ENCODE measurements around the gene ANKUB1.
A peak's percentile ranks its signal among the peaks of the same experiment; 100 is the strongest.

Gene ANKUB1

DNA sequence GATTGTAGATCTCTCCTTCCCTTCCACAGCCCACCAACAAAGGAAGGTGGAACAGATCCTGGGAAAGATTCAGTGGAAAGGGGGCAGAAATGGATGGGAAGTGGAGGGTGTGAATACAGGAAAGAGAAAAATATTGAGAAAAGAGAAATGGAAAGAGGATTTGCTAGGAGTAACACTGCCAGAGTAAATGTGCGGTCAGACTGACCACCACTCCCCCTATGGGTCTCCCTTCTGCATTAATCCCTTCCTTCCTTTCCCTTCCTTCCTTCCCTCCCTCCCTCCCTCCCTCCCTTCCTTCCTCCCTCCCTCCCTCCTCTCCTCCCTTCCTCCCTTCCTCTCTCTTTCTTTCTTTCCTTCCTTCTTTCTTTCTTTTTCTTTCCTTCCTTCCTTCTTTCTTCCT lies 28.1 kb downstream of the ANKUB1 start:
- DNase-seq (ENCODE audit: extremely low read depth, low read depth): no peak
- TF ChIP-seq, protein P1, sequence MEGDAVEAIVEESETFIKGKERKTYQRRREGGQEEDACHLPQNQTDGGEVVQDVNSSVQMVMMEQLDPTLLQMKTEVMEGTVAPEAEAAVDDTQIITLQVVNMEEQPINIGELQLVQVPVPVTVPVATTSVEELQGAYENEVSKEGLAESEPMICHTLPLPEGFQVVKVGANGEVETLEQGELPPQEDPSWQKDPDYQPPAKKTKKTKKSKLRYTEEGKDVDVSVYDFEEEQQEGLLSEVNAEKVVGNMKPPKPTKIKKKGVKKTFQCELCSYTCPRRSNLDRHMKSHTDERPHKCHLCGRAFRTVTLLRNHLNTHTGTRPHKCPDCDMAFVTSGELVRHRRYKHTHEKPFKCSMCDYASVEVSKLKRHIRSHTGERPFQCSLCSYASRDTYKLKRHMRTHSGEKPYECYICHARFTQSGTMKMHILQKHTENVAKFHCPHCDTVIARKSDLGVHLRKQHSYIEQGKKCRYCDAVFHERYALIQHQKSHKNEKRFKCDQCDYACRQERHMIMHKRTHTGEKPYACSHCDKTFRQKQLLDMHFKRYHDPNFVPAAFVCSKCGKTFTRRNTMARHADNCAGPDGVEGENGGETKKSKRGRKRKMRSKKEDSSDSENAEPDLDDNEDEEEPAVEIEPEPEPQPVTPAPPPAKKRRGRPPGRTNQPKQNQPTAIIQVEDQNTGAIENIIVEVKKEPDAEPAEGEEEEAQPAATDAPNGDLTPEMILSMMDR (IDR thresholded peaks at IDR 0.05; ENCODE audit: low read depth, low read length): no peak

- no peak for DNase-seq (ENCODE audit: extremely low read depth, low read depth)
- TF ChIP-seq, protein P1 (IDR thresholded peaks at IDR 0.05; ENCODE audit: low read depth, low read length): no peak
These were observed 28.7 kb downstream of the ANKUB1 start for GRCh38 chr3:149763565-149764195.

DNA sequence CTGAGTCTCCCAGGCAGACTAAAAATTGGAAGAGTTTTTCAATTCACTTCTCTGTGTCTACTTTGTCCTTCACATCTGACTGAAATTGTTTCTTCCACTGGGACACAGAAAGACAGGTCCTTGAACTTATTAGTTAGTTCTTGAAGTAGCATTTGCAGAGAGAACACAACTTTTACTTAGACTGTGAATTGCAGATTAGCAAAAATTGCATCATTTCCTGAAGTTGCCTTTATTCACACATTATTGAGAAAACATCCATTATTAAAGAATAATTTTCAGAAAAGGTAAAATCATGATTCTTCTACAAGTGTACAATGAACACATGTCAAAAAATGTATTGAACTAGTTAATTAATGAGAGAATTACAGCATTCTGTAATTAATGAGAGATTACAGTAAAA lies 38.6 kb downstream of the ANKUB1 start:
- TF ChIP-seq, protein P1 (IDR thresholded peaks at IDR 0.05; ENCODE audit: low read depth, low read length): no peak
- no peak for DNase-seq (ENCODE audit: extremely low read depth, low read depth)

DNA sequence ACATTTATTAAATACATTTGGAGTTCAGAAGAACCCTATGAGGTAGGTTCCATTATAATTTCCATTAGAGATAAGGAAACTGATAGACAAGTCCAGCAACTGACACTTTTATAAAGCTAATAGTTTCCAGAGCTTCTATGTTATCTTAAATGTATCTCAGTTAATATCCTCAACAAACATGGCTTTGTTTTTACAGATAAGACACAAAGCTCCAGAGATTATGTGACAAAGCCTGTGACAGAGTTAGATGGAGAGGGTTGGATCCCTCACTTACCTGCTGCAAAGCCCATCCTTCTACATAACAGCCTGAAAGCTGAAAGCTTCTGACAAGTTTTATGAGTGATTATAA lies 39.6 kb downstream of the ANKUB1 start:
- TF ChIP-seq, protein P1 (IDR thresholded peaks at IDR 0.05; ENCODE audit: low read depth, low read length): no peak
- DNase-seq (ENCODE audit: extremely low read depth, low read depth): no peak

GRCh38 chr3:149752051-149752787 lies 40.1 kb downstream of the ANKUB1 start, which contains the start of gene COMMD2:
Gene COMMD2 (minus strand): TSS chr3:149752489. CDS start chr3:149752444, 45 bp downstream.
- DNase-seq (ENCODE audit: extremely low read depth, low read depth): peak; percentile 53
- TF ChIP-seq, protein P1 (IDR thresholded peaks at IDR 0.05; ENCODE audit: low read depth, low read length): peak; percentile 8; the same call in 1 of the 2 replicates

DNA sequence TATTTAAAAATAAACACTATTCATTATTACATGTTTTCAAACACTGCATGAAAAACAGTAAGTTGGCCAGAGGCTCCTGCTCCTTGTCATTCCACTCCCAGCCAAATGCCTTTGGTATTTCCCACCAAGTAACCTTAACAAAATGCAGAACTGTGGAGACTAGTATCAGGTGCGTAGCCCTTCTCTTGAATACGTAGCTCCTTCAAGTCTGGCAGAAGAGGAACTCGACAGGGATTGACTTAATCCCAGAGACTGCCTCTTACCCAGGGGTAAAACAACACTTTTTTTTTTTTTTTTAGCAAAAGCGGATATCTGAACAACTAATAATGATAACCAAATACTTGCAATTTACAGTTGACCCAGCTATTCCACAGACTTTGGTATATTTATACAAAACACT lies 40.8 kb downstream of the ANKUB1 start:
- DNase-seq (ENCODE audit: extremely low read depth, low read depth): no peak
- TF ChIP-seq, protein P1 (IDR thresholded peaks at IDR 0.05; ENCODE audit: low read depth, low read length): no peak

GRCh38 chr3:149744606-149745005 lies 47.7 kb downstream of the ANKUB1 start:
- TF ChIP-seq, protein P1 (IDR thresholded peaks at IDR 0.05; ENCODE audit: low read depth, low read length): no peak
- no peak for DNase-seq (ENCODE audit: extremely low read depth, low read depth)
